Kidney (tissue), 14 donors: ENCODE measurements around the gene MYH16. TPM values are rescaled to one million over a fixed set of nuclear protein-coding genes. Genes with fewer than 3 reads are reported as not detected.
A peak's percentile ranks its signal among the peaks of the same experiment; 100 is the strongest.
"Not testable (repeated sequence)": the region's sequence is repeated elsewhere in the genome, so short reads cannot be mapped to it uniquely, and the experiment has no call there.

Experiments used
- DNase-seq, 5 donors: peaks; one replicate each; pipeline ENCODE4 v3.0.0-alpha.2; 2013 to 2020
- FAIRE-seq: peaks from 2 replicates; lab custom pipeline; 2012; peaks lifted over from hg19 to GRCh38; lab: Jason Lieb, UNC
- H3K27ac ChIP-seq, 2 donors: one replicate each; pipeline ENCODE4 v1.7.0; 2013; ENCODE audit warnings: low read depth in 2 of 2, low read length in 2 of 2, inconsistent platforms in 1 of 2
- H3K27me3 ChIP-seq: one replicate; pipeline ENCODE4 v1.7.1; 2013; ENCODE audit warnings: low read length, inconsistent platforms; ENCODE audit not compliant: control insufficient read depth, insufficient read depth
- H3K36me3 ChIP-seq, 3 donors: one replicate each; pipeline versions ENCODE4 v1.7.0 to v1.7.1; 2013; ENCODE audit warnings: low read length in 3 of 3, control low read depth in 1 of 3, inconsistent platforms in 1 of 3; ENCODE audit not compliant: insufficient read depth in 3 of 3, control insufficient read depth in 2 of 3
- H3K4me1 ChIP-seq, 3 donors: one replicate each; pipeline versions ENCODE4 v1.7.0 to v1.7.1; 2013; ENCODE audit warnings: low read length in 3 of 3, inconsistent platforms in 1 of 3, low read depth in 1 of 3; ENCODE audit not compliant: control insufficient read depth in 2 of 3, insufficient read depth in 2 of 3
- H3K4me3 ChIP-seq, 3 donors: one replicate each; pipeline versions ENCODE4 v1.7.0 to v1.8.1; 2013; ENCODE audit warnings: low read length in 3 of 3, control low read depth in 1 of 3, inconsistent platforms in 1 of 3
- H3K9ac ChIP-seq, 3 donors: one replicate each; pipeline versions ENCODE4 v1.7.0 to v1.7.1; 2013; ENCODE audit warnings: low read length in 3 of 3, control low read depth in 1 of 3, inconsistent platforms in 1 of 3
- H3K9me3 ChIP-seq, 3 donors: one replicate each; pipeline versions ENCODE4 v1.7.0 to v1.7.1; 2013; ENCODE audit warnings: low read length in 3 of 3, control low read depth in 1 of 3, inconsistent platforms in 1 of 3; ENCODE audit not compliant: control insufficient read depth in 2 of 3, insufficient read depth in 1 of 3
- CTCF ChIP-seq: IDR thresholded peaks from 3 replicates; pipeline ENCODE4 v1.5.1; 2012; ENCODE audit warnings: mild to moderate bottlenecking, moderate library complexity, borderline replicate concordance; ENCODE audit not compliant: insufficient read depth; ENCODE audit errors: extremely low read depth
- intact Hi-C: fragments of 100-400 bp; cut with DNase I; formaldehyde crosslinking; loops from one replicate; pipeline ENCODE4 v1.11.1; 2022
- polyA plus RNA-seq: library from polyadenylated mRNA; stranded (reverse); fragments of 350-450 nt; fragmentation: Illumina TruSeq; extraction: RNeasy Lipid Tissue Mini Kit (QIAGEN cat#74804); gene quantifications from one replicate; pipeline ENCODE4 v1.2.3, GENCODE V29; 2014; ENCODE audit warnings: low read depth, low replicate concordance; ENCODE audit not compliant: insufficient read depth
- total RNA-seq: library from RNA; stranded (reverse); fragmentation: NEBNext Ultra II Directional; extraction: Animal tissue kit (Norgen Biotek cat#: 25700); gene quantifications from one replicate; pipeline ENCODE4 v1.2.1, GENCODE V29; 2021
- donor health status: control.
- donor health status: control.
- donor health status: control.
- donor health status: control.
- donor health status: control.
- donor health status: DM: yes; HTN: yes; CAD: no.
- donor health status: Normal renal cell carcinoma (clear cell type).

Gene MYH16
- total and polyA plus RNA-seq, 2 donors from 2014 or later = not detected

GRCh38 chr7:99289185-99289584, 16.5 kb downstream of the MYH16 start:
- H3K9me3 ChIP-seq = no peaks in the 10 kb centered on the region
- no peak overlapping the region for H3K4me3 ChIP-seq
- intact Hi-C loops = no loop called here
- no peaks in the 10 kb centered on the region for H3K4me1 ChIP-seq
- H3K9ac ChIP-seq = no peak overlapping the region
- H3K27me3 ChIP-seq = no peaks in the 10 kb centered on the region
- no peak for TF ChIP-seq CTCF
- FAIRE-seq (no peak), DNase-seq (no peak)
- no peak overlapping the region for H3K27ac ChIP-seq
- no peaks in the 10 kb centered on the region for H3K36me3 ChIP-seq

GRCh38 chr7:99290148-99290547, 17.5 kb downstream of the MYH16 start:
- H3K27me3 ChIP-seq, intact Hi-C loops, H3K9me3 ChIP-seq, DNase-seq, FAIRE-seq, H3K4me3 ChIP-seq, H3K4me1 ChIP-seq, H3K9ac ChIP-seq, H3K27ac ChIP-seq, H3K36me3 ChIP-seq: not testable (repeated sequence)

- H3K4me1 ChIP-seq = no peaks in the 10 kb centered on the region
Measured at GRCh38 chr7:99290980-99291607, 18.5 kb downstream of the MYH16 start.

GRCh38 chr7:99292127-99292526, 19.5 kb downstream of the MYH16 start:
- H3K27ac ChIP-seq = no peak overlapping the region
- no peak overlapping the region for H3K4me3 ChIP-seq
- H3K27me3 ChIP-seq = no peaks in the 10 kb centered on the region
- H3K4me1 ChIP-seq = no peaks in the 10 kb centered on the region
- no peaks in the 10 kb centered on the region for H3K9me3 ChIP-seq
- DNase-seq = no peak
- H3K36me3 ChIP-seq = no peaks in the 10 kb centered on the region
- intact Hi-C loops = no loop called here
- no peak for TF ChIP-seq CTCF
- FAIRE-seq = no peak
- H3K9ac ChIP-seq = no peak overlapping the region

More at GRCh38 chr7:99290980-99291607, 18.5 kb downstream of the MYH16 start:
- H3K4me3 ChIP-seq = no peak overlapping the region
- intact Hi-C loops = no loop called here
- DNase-seq (peak in 3 of 5 donors; percentile 27 to 76 (median 39)), FAIRE-seq (no peak)
- H3K27me3 ChIP-seq = no peaks in the 10 kb centered on the region
- no peak for TF ChIP-seq CTCF
- no peaks in the 10 kb centered on the region for H3K9me3 ChIP-seq
- no peak overlapping the region for H3K9ac ChIP-seq
- H3K36me3 ChIP-seq = no peaks in the 10 kb centered on the region
- H3K27ac ChIP-seq = no peak overlapping the region
